SK-N-SH (cell line): ENCODE results near the gene LRRC32.

Experiments
- FOXJ3 ChIP-seq: sonication (generic); formaldehyde crosslinking; IDR thresholded peaks from 2 replicates; pipeline ENCODE4 v1.5.1; 2020; ENCODE audit warnings: mild to moderate bottlenecking, missing genetic modification reagents
- FOXM1 ChIP-seq: IDR thresholded peaks from 2 replicates; pipeline ENCODE4 v1.4.0; 2012; ENCODE audit warnings: low read depth, mild to moderate bottlenecking
- GABPA ChIP-seq: IDR thresholded peaks from 2 replicates; pipeline ENCODE4 v1.4.0; 2012; ENCODE audit warnings: low read depth, mild to moderate bottlenecking
- JUND ChIP-seq: IDR thresholded peaks from 2 replicates; pipeline ENCODE4 v1.4.0; 2012
- NRF1 ChIP-seq: IDR thresholded peaks from 2 replicates; pipeline ENCODE4 v1.6.1; 2012; ENCODE audit warnings: low read depth, mild to moderate bottlenecking, low read length
- POLR2AphosphoS5 ChIP-seq: IDR thresholded peaks from 2 replicates; pipeline ENCODE4 v1.6.1; 2012; ENCODE audit warnings: low read depth, low read length
- RFX5 ChIP-seq: IDR thresholded peaks from 2 replicates; pipeline ENCODE4 v1.6.1; 2012; ENCODE audit warnings: mild to moderate bottlenecking, improper control_type of control experiment, low read length
- RXRA ChIP-seq: IDR thresholded peaks from 2 replicates; pipeline ENCODE4 v1.4.0; 2012; ENCODE audit warnings: low read depth, mild to moderate bottlenecking, borderline replicate concordance
- TF ChIP-seq, protein P1 (sequence below): fragments of 200-600 bp; sonication (generic); IDR thresholded peaks from 2 replicates; pipeline ENCODE4 v1.6.1; 2017; ENCODE audit warnings: antibody characterized with exemption, mild to moderate bottlenecking, moderate library complexity
- TF ChIP-seq, protein P2 (sequence below): IDR thresholded peaks from 2 replicates; pipeline ENCODE4 v1.4.0; 2012; ENCODE audit warnings: low read depth
- TF ChIP-seq, protein P3 (sequence below): fragments of 150-350 bp; IDR thresholded peaks from 2 replicates; pipeline ENCODE4 v1.6.1; 2017; ENCODE audit warnings: antibody characterized with exemption, low read length, low read depth, borderline replicate concordance
- TF ChIP-seq, protein P4 (sequence below): fragments of 150-350 bp; IDR thresholded peaks from 2 replicates; pipeline ENCODE4 v1.6.1; 2016; ENCODE audit warnings: mild to moderate bottlenecking, low read depth, low read length
- TF ChIP-seq, protein P5 (sequence below): IDR thresholded peaks from 2 replicates; pipeline ENCODE4 v1.6.1; 2012; ENCODE audit warnings: mild to moderate bottlenecking, low read depth, low read length, moderate library complexity

DNA sequence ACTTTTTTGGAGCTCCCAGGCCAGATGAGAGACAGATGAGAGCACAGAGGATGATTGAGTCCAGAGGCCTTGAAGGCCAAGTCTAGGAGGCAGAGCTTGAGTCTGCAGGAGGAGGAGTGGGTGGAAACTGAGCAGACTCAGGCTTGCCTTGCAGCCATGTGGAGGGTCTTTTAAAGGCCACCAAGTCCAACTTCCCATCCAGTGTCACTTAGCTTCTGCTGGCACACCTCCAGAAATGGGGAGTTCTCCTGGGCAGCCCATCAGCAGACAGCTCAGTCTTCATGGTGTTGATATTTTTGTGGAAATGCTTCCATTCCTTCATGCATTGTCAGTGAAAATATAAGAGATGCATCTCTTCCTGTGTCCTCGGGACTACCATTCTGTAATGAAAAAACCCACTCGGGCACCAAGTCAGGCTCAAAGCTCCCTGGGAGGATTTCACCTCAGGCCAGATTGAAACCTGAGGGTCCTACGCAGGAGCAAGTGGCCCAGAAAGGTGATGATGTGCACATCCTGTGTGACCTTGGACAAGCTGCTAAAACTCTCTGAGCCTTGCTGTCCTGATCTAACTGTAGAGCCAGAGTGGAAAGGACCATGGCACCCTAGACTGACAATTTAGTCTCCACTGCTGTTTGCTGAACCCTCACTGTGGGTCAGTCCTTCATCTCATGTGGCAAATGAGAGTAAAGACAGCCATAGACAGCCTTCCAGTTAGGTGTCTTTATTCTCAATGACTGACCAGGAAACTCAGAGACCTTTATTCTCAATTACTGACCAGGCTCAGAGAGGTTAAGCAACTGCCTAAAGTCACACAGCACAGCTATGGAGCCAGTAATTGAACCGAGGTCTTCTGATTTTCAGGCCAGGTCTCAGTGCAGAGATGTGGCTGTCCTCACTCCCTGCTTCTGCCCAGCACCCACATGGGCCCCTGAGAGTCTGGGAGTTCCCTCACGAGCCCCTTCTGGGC, 2.9 kb upstream of the LRRC32 start:
- TF ChIP-seq GABPA, result no peak
- TF ChIP-seq FOXJ3 (CRISPR knock-in tag), result no peak
- TF ChIP-seq, protein P1, sequence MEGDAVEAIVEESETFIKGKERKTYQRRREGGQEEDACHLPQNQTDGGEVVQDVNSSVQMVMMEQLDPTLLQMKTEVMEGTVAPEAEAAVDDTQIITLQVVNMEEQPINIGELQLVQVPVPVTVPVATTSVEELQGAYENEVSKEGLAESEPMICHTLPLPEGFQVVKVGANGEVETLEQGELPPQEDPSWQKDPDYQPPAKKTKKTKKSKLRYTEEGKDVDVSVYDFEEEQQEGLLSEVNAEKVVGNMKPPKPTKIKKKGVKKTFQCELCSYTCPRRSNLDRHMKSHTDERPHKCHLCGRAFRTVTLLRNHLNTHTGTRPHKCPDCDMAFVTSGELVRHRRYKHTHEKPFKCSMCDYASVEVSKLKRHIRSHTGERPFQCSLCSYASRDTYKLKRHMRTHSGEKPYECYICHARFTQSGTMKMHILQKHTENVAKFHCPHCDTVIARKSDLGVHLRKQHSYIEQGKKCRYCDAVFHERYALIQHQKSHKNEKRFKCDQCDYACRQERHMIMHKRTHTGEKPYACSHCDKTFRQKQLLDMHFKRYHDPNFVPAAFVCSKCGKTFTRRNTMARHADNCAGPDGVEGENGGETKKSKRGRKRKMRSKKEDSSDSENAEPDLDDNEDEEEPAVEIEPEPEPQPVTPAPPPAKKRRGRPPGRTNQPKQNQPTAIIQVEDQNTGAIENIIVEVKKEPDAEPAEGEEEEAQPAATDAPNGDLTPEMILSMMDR, result no peak
- no peak for TF ChIP-seq POLR2AphosphoS5
- TF ChIP-seq, protein P2, sequence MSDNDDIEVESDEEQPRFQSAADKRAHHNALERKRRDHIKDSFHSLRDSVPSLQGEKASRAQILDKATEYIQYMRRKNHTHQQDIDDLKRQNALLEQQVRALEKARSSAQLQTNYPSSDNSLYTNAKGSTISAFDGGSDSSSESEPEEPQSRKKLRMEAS, result no peak
- TF ChIP-seq RFX5, result no peak
- no peak for TF ChIP-seq NRF1
- TF ChIP-seq, protein P3, sequence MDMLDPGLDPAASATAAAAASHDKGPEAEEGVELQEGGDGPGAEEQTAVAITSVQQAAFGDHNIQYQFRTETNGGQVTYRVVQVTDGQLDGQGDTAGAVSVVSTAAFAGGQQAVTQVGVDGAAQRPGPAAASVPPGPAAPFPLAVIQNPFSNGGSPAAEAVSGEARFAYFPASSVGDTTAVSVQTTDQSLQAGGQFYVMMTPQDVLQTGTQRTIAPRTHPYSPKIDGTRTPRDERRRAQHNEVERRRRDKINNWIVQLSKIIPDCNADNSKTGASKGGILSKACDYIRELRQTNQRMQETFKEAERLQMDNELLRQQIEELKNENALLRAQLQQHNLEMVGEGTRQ, result no peak
- TF ChIP-seq RXRA, result no peak
- TF ChIP-seq, protein P4, sequence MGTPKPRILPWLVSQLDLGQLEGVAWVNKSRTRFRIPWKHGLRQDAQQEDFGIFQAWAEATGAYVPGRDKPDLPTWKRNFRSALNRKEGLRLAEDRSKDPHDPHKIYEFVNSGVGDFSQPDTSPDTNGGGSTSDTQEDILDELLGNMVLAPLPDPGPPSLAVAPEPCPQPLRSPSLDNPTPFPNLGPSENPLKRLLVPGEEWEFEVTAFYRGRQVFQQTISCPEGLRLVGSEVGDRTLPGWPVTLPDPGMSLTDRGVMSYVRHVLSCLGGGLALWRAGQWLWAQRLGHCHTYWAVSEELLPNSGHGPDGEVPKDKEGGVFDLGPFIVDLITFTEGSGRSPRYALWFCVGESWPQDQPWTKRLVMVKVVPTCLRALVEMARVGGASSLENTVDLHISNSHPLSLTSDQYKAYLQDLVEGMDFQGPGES, result no peak
- TF ChIP-seq JUND, result no peak
- TF ChIP-seq FOXM1, result no peak
- TF ChIP-seq, protein P5, sequence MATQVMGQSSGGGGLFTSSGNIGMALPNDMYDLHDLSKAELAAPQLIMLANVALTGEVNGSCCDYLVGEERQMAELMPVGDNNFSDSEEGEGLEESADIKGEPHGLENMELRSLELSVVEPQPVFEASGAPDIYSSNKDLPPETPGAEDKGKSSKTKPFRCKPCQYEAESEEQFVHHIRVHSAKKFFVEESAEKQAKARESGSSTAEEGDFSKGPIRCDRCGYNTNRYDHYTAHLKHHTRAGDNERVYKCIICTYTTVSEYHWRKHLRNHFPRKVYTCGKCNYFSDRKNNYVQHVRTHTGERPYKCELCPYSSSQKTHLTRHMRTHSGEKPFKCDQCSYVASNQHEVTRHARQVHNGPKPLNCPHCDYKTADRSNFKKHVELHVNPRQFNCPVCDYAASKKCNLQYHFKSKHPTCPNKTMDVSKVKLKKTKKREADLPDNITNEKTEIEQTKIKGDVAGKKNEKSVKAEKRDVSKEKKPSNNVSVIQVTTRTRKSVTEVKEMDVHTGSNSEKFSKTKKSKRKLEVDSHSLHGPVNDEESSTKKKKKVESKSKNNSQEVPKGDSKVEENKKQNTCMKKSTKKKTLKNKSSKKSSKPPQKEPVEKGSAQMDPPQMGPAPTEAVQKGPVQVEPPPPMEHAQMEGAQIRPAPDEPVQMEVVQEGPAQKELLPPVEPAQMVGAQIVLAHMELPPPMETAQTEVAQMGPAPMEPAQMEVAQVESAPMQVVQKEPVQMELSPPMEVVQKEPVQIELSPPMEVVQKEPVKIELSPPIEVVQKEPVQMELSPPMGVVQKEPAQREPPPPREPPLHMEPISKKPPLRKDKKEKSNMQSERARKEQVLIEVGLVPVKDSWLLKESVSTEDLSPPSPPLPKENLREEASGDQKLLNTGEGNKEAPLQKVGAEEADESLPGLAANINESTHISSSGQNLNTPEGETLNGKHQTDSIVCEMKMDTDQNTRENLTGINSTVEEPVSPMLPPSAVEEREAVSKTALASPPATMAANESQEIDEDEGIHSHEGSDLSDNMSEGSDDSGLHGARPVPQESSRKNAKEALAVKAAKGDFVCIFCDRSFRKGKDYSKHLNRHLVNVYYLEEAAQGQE, result no peak
